Measurements from ENCODE around the gene MMS19. TPM values are rescaled to one million over a fixed set of nuclear protein-coding genes. Genes with fewer than 3 reads are reported as not detected.

Gene MMS19
- total RNA-seq, 1 donor from 2014 or later, result 85.2 TPM

- DNase-seq (ENCODE audit: low read depth), result no peak
- TF ChIP-seq, protein P1, sequence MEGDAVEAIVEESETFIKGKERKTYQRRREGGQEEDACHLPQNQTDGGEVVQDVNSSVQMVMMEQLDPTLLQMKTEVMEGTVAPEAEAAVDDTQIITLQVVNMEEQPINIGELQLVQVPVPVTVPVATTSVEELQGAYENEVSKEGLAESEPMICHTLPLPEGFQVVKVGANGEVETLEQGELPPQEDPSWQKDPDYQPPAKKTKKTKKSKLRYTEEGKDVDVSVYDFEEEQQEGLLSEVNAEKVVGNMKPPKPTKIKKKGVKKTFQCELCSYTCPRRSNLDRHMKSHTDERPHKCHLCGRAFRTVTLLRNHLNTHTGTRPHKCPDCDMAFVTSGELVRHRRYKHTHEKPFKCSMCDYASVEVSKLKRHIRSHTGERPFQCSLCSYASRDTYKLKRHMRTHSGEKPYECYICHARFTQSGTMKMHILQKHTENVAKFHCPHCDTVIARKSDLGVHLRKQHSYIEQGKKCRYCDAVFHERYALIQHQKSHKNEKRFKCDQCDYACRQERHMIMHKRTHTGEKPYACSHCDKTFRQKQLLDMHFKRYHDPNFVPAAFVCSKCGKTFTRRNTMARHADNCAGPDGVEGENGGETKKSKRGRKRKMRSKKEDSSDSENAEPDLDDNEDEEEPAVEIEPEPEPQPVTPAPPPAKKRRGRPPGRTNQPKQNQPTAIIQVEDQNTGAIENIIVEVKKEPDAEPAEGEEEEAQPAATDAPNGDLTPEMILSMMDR (IDR thresholded peaks at IDR 0.05; ENCODE audit: insufficient read depth, low read length, poor library complexity, severe bottlenecking), result no peak
- no peaks in the 10 kb centered on the region for H3K36me3 ChIP-seq (ENCODE audit: control insufficient read depth, insufficient read depth, low read length)
- H3K27me3 ChIP-seq (ENCODE audit: control insufficient read depth, insufficient read depth, low read length), result no peaks in the 10 kb centered on the region
- H3K4me3 ChIP-seq (ENCODE audit: low read depth, low read length), result no peak overlapping the region
Measured at GRCh38 chr10:97537186-97537869, 39.1 kb upstream of the MMS19 start.

GRCh38 chr10:97534746-97535367 is 36.6 kb upstream of the MMS19 start:
- H3K36me3 ChIP-seq (ENCODE audit: control insufficient read depth, insufficient read depth, low read length), result no peaks in the 10 kb centered on the region
- no peaks in the 10 kb centered on the region for H3K27me3 ChIP-seq (ENCODE audit: control insufficient read depth, insufficient read depth, low read length)
- no peak overlapping the region for H3K4me3 ChIP-seq (ENCODE audit: low read depth, low read length)
- no peak for DNase-seq (ENCODE audit: low read depth)
- TF ChIP-seq, protein P1 (IDR thresholded peaks at IDR 0.05; ENCODE audit: insufficient read depth, low read length, poor library complexity, severe bottlenecking), result peak; percentile 50

DNA sequence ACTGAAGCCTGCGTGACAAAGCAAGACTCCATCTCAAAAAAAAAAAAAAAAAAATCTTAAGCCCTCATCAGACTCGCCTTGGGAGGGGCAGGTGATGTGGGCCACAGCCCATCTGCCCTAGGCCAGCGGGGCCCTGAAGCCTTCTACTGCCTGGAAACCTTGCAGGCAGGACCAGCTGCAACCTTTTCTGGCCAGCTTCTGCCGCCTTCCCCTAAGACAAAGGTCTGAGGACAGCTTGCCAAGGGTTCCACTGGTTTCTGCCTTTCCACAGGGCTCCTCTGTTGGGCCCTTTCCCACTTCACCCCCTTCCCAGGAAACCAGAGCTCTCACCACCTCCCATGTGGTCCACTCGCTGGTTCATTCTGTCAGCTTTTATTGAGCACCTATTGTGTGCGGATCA is 35.7 kb upstream of the MMS19 start:
- DNase-seq (ENCODE audit: low read depth), result no peak
- TF ChIP-seq, protein P1 (IDR thresholded peaks at IDR 0.05; ENCODE audit: insufficient read depth, low read length, poor library complexity, severe bottlenecking), result no peak
- Histone ChIP-seq H3K4me3 (ENCODE audit: low read depth, low read length) (no peak overlapping the region), H3K36me3 (ENCODE audit: control insufficient read depth, insufficient read depth, low read length) (no peaks in the 10 kb centered on the region), H3K27me3 (ENCODE audit: control insufficient read depth, insufficient read depth, low read length) (no peaks in the 10 kb centered on the region)

DNA sequence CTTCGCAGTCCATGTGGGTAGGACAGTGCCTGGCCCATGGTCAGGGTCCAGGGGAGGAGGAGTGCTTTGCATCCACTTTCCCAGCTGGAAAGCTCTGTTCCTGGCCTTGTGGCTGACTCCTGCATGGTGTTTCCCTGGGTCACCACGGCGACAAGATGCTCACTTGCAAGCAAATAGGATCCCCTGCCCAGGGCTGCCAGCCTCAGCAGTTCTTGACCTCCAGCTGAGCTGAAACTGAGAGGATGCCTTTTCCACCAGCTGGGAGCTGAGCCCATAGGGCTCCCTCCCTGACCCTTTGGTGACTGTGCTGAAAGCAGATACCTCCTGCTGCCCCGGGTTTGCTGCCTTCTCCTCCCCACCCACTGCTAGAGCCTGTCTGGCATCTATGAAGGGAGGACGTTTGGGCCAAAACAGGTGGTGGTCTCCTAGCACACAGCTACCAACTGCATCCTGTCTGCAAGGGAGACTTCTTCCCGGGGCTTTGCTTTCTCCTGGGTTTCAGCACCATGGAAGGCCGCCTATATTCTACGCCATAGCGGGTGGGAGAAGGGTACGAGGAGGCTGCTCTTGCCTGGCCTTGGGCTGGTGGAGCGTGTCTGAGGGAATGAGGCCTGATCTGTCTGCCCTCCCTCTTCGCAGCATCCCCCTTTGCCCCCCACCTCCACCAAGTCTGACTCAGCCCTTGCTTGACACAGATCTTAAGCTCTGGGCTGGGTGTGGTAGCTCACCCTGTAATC is 34.9 kb upstream of the MMS19 start:
- no peak for DNase-seq (ENCODE audit: low read depth)
- H3K36me3 ChIP-seq (ENCODE audit: control insufficient read depth, insufficient read depth, low read length), result no peaks in the 10 kb centered on the region
- TF ChIP-seq, protein P1 (IDR thresholded peaks at IDR 0.05; ENCODE audit: insufficient read depth, low read length, poor library complexity, severe bottlenecking), result no peak
- no peak overlapping the region for H3K4me3 ChIP-seq (ENCODE audit: low read depth, low read length)
- H3K27me3 ChIP-seq (ENCODE audit: control insufficient read depth, insufficient read depth, low read length), result no peaks in the 10 kb centered on the region

- H3K27me3 ChIP-seq (ENCODE audit: control insufficient read depth, insufficient read depth, low read length), result no peaks in the 10 kb centered on the region
- H3K4me3 ChIP-seq (ENCODE audit: low read depth, low read length), result no peak overlapping the region
- DNase-seq (ENCODE audit: low read depth), result no peak
- no peaks in the 10 kb centered on the region for H3K36me3 ChIP-seq (ENCODE audit: control insufficient read depth, insufficient read depth, low read length)
- TF ChIP-seq, protein P1 (IDR thresholded peaks at IDR 0.05; ENCODE audit: insufficient read depth, low read length, poor library complexity, severe bottlenecking), result no peak
Measured at GRCh38 chr10:97531401-97531986, 33.3 kb upstream of the MMS19 start.
